ENCODE results near the gene NEAT1.

NEAT1 gene

DNA sequence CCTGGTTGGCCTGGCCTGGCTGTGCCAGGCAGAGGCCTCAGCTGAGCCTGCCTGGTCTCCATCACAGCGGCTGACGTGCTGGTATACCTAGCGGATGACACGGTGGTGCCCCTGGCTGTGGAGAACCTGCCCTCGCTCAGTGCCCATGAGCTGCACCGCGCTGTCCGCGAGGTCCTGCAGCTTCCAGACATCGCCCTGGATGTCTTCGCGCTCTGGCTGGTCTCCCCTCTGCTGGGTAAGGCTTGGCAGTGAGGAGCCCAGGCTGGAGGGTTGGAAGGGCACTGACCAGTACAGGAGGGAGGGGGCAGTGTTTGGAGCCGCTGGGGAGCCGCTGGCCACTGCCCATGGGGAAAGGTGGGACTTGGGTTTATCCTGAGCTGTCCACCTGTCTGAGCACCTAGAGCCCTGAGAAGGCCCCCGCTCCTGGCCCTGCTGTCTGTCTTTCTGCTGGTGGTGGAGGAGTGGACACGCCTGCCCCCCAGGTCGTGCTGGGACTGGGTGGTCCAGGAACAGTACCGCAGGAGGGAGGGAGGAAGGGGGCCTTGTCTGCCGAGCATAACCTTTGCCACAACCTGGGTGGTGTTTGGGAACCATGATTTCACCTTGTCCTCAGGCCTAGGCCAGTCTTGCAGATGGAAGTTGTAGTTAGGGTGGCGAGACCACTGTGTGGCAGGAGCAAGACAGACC is 33.2 kb upstream of the NEAT1 start:
- DNase-seq (ENCODE audit: low spot score) = no peak

DNA sequence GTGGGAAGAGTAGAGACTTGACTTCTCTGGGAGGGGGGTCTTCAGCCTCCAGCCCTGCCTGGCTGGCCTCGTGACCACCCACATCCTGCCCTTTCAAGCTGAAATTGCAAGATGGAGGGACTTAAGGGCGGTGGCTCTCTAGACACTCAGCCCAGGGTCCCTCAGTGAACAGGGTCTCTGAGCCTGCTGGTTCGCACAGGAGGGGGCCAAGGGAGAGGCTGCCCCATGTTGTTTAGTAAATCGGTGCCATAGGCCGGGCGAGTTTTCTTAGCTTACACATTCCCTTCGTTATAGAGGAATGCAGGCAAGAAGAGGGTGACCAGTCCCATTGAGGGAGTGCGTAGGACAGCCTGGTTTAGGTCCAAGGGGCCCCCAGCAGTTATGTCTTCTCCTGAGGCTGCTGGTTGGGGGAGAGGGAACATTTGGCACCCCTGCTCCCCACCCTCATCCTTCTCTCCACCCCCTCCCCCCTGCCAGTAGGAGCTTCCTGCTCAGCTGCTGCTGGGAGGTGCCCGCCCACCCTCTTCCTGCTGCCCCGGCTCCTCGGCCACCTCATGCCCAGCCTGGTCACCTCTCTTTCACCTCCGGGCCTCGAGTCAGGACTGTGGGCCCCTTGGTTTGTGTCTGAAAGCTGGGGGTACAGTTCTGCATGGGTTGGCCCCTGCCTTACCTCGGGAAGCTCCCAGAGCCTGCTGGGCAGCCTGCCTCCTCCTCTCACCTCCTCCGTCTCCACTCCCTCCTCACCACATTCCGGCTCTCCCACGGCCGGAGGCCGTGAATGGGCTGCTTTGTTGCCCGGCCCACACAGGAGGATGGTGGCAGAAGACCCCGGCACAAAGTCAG is 32.3 kb upstream of the NEAT1 start:
- no peak for DNase-seq (ENCODE audit: low spot score)

DNA sequence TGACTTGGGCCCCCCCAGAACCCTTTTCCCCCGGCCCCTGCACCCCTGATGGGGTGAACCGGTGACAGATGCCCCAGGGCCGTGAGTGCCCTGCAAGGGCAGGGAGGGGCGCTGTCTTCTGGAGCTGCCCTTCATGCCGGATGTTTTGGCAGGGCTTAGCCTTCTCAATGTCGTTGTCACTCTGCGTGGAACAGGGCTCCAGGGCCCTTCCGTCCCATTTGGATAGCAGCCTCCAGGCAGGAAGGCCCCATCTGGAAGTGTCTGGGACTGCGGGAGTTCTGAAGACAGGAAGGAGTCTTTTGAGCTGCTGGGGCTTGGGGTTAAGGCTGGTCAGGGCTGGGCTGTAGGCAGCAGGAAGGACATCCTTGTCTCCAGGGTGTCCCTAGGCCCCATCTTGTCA is 31.6 kb upstream of the NEAT1 start:
- peak; percentile 28 for DNase-seq (ENCODE audit: low spot score)

DNA sequence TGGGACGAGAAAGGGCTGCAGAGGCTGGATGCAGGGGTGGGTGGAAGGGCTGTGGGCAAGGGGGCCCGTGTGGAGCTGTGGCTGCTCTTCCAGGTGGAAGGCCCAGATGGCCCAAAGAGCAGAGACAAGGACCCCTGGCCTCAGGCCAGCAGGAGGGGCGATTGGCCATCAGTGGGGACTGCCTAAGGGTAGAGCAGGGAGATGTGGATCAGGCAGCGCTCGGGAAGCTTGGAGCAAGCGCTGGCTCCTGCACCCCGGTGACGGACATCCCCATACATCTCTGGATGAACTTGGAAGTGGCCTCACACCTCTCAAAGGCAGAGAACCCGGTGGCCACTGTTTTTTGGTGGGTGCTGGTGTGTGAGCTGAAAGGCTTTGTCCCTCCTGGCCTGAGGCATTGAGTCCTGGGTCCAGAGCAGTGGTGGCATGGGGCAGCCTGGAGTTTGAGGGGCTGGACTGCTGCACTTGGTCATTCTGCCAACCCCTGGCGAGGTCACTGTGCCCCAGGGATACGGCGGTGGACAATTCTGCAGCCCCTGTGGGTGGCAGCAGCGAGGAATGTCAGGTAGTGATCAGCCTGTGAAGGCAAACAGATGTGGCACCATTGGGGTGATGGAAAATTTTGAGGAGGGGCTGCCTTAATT is 30.3 kb upstream of the NEAT1 start:
- no peak for DNase-seq (ENCODE audit: low spot score)

- DNase-seq (ENCODE audit: low spot score) = no peak
These were observed 29.7 kb upstream of the NEAT1 start for GRCh38 chr11:65392899-65393298.

GRCh38 chr11:65393513-65394079 is 29.0 kb upstream of the NEAT1 start:
- no peak for DNase-seq (ENCODE audit: low spot score)

- no peak for DNase-seq (ENCODE audit: low spot score)
These were observed 28.5 kb upstream of the NEAT1 start for GRCh38 chr11:65394125-65394536.

DNA sequence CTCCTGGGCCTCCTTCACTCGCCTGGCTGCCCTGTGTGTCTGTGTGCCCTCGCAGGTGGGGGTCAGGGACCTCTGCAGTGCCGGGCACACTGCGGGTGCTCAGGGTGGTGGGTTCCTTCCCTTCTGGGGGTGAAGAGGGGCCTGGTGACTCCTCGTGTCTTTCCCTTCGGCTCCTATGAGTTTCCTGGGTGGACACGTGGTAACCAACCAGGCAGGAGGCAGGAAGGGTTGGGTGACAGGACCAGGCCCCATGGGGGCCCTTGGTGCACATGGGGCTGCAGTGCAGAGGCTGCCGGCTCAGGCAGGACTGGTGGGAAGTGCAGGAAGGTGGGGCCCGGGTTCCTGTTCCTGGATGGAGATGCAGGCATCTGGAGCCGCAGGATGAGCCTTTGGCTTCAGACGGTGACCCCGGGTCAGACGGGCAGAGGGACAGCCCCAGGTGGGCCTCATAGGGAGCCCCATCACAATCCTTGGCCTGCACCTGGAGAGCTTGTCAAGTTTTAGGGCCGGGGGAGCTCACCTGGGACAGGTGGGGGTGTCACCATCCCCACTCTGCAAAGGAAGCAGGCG is 26.6 kb upstream of the NEAT1 start:
- DNase-seq (ENCODE audit: low spot score) = no peak

- DNase-seq (ENCODE audit: low spot score) = no peak
These were observed 25.5 kb upstream of the NEAT1 start for GRCh38 chr11:65396769-65397745.

DNA sequence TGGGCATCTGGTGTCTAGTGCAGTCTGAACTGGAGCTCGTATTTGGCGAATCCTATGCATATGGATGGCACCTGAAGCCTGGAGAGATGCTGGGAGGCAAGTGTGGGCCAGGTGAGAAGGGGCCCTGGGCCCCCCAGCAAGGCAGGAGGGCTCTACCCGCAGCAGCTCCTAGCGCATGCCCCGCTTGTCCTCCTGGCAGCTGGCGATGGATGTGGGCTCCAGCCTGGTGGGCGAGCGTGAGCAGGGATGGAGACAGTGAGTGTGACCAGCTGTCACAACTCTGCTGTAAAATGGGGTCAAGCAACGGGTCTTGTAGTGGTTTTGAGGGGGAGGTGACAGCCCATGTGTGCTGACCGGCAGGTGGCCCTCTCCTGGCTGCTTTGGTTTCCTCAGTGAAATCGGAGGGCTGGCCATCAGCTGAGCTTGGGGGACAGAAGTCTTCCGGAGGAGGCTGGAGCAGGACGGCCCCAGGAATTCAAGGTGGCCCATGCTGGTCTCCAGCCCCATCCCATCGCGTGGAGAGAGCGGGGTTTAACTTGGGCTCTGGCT is 24.2 kb upstream of the NEAT1 start:
- DNase-seq (ENCODE audit: low spot score) = no peak

- DNase-seq (ENCODE audit: low spot score) = no peak
These were observed 23.3 kb upstream of the NEAT1 start for GRCh38 chr11:65399249-65399648.

- no peak for DNase-seq (ENCODE audit: low spot score)
These were observed 22.8 kb upstream of the NEAT1 start for GRCh38 chr11:65399845-65400244.

DNA sequence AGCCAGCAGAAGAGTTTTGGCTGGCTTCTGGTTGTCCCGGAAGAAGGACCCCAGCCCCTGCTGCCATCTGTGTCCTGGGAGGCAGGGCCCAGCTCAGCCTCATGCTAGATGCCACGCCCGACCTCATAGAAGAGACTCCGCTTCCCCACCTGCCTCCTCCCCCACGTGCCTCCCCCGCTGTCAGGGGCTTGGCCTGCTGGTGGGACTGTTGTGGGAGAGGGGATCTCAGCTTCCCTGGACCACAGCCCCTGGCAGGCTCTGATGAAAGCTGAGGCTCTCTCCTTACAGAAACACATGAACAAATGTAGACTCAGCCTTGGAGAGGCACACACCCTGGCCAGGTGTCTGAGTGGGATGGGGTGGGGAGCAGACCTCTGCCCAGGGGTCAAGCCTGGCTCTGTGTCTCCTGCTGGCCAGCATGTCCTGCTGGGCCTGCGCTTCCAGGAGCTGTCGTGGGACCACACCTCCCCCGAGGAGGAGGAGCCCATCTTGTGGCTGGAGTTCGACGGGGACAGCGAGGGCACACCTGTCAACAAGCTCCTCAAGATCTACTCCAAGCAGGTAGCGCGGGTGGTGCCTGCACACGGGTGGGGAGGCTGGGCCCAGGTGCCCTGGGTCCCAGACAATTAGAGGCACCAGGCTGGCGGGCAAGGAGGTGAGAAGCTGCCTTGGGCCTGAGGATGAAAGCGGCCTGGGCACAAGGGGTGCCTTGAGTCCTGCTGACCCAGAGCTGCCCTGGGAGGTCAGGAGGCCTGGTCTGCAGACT is 22.1 kb upstream of the NEAT1 start:
- no peak for DNase-seq (ENCODE audit: low spot score)

DNA sequence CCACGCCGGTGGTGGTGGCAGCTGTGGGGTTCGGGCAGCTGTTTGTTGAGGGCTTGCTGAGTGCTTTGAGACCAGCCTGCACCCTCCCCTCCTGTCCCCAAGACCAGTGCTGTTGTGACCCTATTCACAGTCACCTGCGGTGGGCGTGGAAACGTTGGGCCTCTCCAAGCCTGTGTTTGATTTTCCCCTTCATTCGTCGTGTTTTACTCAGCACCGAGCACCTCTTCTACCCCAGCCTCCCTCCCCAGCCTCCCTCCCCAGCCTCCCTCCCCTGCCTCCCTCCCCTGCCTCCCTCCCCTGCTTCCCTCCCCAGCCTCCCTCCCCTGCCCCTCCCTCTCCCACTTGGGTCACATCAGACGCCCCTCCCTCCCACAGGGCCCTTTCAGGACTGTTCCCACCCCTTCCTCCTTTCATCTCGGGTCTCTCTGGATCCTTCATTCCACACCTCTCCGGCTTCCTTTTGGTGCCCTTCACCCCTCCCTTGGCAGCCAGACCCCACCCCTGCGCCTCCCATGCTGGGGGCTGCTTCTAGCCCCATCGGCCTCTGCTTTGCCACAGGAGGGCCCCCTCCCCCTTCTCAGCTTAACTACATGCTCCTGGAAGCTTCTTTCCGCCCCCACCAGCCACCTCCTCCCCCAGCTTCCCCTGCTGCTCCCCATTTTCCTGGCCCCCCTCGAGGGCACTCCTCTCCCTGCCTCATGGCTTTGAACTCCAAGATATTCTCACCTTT is 21.4 kb upstream of the NEAT1 start:
- no peak for DNase-seq (ENCODE audit: low spot score)

- no peak for DNase-seq (ENCODE audit: low spot score)
These were observed 20.8 kb upstream of the NEAT1 start for GRCh38 chr11:65401803-65402248.

- no peak for DNase-seq (ENCODE audit: low spot score)
These were observed 19.8 kb upstream of the NEAT1 start for GRCh38 chr11:65402790-65403189.

GRCh38 chr11:65403607-65404121 is 18.9 kb upstream of the NEAT1 start:
- no peak for DNase-seq (ENCODE audit: low spot score)

DNA sequence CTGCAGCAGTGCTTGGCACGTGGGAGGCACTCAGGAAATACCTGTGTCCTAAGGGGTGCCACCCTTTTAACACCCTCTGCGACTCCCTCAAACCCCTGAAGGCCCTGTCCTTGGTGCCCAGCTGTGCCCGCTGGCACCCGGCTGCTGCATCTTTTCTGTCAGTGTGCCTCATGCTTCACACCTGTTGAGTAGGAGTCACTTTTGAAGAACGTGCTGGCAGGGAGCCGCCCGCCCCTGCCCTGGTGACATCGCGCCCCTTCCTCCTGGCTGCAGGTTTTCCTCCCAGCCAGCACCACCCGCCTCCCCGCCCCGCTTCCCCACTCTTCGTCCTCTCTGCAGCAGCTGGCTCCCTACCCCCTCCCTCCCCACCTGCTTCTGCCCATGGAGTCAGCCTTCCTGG is 18.4 kb upstream of the NEAT1 start:
- no peak for DNase-seq (ENCODE audit: low spot score)
